ELF-1 (cell line): ENCODE data around the gene CRIM1.
A peak's percentile ranks its signal among the peaks of the same experiment; 100 is the strongest.

Experiments
- DNase-seq: peaks from one replicate; pipeline ENCODE4 v3.0.0-alpha.2; 2016; ENCODE audit warnings: low read depth, low spot score

Gene CRIM1

GRCh38 chr2:36423619-36424120 lies 68.1 kb downstream of the CRIM1 start:
- no peak for DNase-seq

GRCh38 chr2:36425608-36426355 lies 70.2 kb downstream of the CRIM1 start:
- no peak for DNase-seq

- no peak for DNase-seq
Observed at GRCh38 chr2:36427790-36428243, 72.2 kb downstream of the CRIM1 start.

- no peak for DNase-seq
Observed at GRCh38 chr2:36430549-36430948, 75.0 kb downstream of the CRIM1 start.

GRCh38 chr2:36432479-36432878 lies 76.9 kb downstream of the CRIM1 start:
- DNase-seq: no peak

GRCh38 chr2:36433311-36434217 lies 78.0 kb downstream of the CRIM1 start:
- DNase-seq: no peak

GRCh38 chr2:36438449-36438977 lies 82.9 kb downstream of the CRIM1 start:
- no peak for DNase-seq

- no peak for DNase-seq
Observed at GRCh38 chr2:36439084-36439483, 83.5 kb downstream of the CRIM1 start.

- DNase-seq: no peak
Observed at GRCh38 chr2:36441065-36441625, 85.6 kb downstream of the CRIM1 start.

GRCh38 chr2:36441816-36442215 lies 86.2 kb downstream of the CRIM1 start:
- no peak for DNase-seq

- no peak for DNase-seq
Observed at GRCh38 chr2:36444216-36444936, 88.8 kb downstream of the CRIM1 start.

GRCh38 chr2:36445185-36445866 lies 89.7 kb downstream of the CRIM1 start:
- DNase-seq: no peak

- DNase-seq: no peak
Observed at GRCh38 chr2:36446294-36446693, 90.7 kb downstream of the CRIM1 start.

GRCh38 chr2:36449213-36449612 lies 93.6 kb downstream of the CRIM1 start:
- no peak for DNase-seq

GRCh38 chr2:36449943-36450392 lies 94.4 kb downstream of the CRIM1 start:
- no peak for DNase-seq

- no peak for DNase-seq
Observed at GRCh38 chr2:36450466-36451196, 95.1 kb downstream of the CRIM1 start.

- DNase-seq: peak; percentile 23
Observed at GRCh38 chr2:36451512-36451911, 95.9 kb downstream of the CRIM1 start.

GRCh38 chr2:36452260-36452659 lies 96.7 kb downstream of the CRIM1 start:
- DNase-seq: no peak

GRCh38 chr2:36453652-36454051 lies 98.1 kb downstream of the CRIM1 start:
- DNase-seq: no peak

GRCh38 chr2:36455011-36455410 lies 99.4 kb downstream of the CRIM1 start:
- DNase-seq: no peak
